Measurements from ENCODE around the gene C1QTNF9B. TPM values are rescaled to one million over a fixed set of nuclear protein-coding genes. Genes with fewer than 3 reads are reported as not detected.
"Not testable (repeated sequence)": the region's sequence is repeated elsewhere in the genome, so short reads cannot be mapped to it uniquely, and the experiment has no call there.

Gene C1QTNF9B
- total RNA-seq = not detected

DNA sequence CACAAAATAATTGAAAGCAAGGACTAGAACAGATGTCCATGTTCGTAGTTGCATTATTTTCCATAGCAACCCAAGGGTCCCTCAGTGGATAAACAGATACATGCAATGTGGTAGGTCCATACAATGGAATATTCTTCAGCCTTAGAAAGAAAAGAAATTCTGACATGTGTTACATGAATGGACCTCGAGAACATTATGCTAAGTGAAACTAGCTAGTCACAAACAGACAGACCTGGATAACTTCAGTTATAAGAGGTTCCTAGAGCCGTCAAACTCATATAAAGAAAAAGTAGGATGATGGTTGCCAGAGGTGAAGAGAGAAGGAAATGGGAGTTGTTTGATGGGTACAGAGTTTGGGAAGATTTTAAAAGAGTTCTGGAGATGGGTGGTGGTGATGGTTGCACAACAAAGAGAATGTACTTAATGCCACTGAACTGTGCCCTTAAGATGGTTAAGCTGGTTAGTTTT, at the start of gene C1QTNF9B:
Gene C1QTNF9B (minus strand): TSS at position 51 of the 468 bp plus-strand sequence.
- H3K9me3 Mint-ChIP-seq (ENCODE audit: low read depth); H3K36me3 Mint-ChIP-seq (ENCODE audit: low read depth); CTCF ChIA-PET; H3K27me3 Mint-ChIP-seq; H3K27ac Mint-ChIP-seq; DNase-seq; intact Hi-C loops (cut with DNase I, micrococcal nuclease); ATAC-seq; H3K4me3 Mint-ChIP-seq; H3K4me1 Mint-ChIP-seq: not testable (repeated sequence)
- POLR2A ChIA-PET = interaction anchor here (0.7 kb wide), 1 partner anchor 427 kb away, joined by 3 read pairs; no protein-coding TSS in a partner anchor

DNA sequence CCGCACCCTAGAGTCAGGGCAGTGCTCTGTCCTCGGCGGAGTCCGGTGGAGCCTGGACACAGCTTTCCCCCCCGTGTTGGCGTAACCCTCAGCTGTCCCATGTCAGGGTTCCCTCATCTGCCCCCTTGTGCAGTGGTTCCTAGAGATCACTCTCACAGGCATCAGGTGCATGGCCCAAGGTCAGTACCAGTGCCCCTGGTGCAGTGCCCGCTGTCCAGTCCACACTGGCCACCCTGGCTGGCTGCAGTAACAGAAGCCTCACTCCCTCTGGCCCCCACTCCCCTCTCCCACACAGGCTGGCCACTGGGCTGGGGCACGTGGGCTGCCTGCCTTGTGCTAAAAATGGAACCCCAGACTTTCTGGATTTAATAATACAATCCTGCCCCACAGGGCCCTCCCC, 49.6 kb upstream of the C1QTNF9B start:
- H3K27ac Mint-ChIP-seq = no peak overlapping the region
- ATAC-seq = no peak
- peaks cover 6% of the 10 kb centered on the region for H3K27me3 Mint-ChIP-seq
- H3K4me3 Mint-ChIP-seq = no peak overlapping the region
- CTCF ChIA-PET = no interaction called here
- no peak for DNase-seq
- H3K4me1 Mint-ChIP-seq = no peaks in the 10 kb centered on the region
- H3K9me3 Mint-ChIP-seq (ENCODE audit: low read depth) = no peaks in the 10 kb centered on the region
- intact Hi-C loops (cut with DNase I, micrococcal nuclease) = no loop called here
- POLR2A ChIA-PET = no interaction called here
- no peaks in the 10 kb centered on the region for H3K36me3 Mint-ChIP-seq (ENCODE audit: low read depth)

DNA sequence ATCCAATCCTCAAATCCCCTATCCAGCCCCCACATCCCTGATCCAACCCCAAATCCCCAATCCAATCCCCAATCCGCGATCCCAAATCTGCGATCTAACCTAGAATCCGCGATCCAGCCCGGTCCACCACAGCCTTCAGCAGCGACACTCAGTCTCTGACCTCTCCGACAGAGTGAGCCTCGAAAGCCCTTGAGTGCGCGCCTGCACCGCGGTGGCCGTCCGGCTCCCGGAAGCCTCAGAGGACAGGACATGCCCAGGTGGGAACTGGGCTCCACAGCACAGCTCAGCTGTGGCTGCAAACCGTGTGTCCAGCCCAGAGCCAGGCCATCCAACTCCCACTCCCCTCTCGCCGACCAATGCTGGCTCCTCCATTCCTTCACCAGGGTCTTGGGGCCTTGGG, 48.8 kb upstream of the C1QTNF9B start:
- ChIA-PET CTCF (no interaction called here), POLR2A (no interaction called here)
- no peak for DNase-seq
- Mint-ChIP-seq H3K27me3 (peaks cover 6% of the 10 kb centered on the region), H3K36me3 (ENCODE audit: low read depth) (no peaks in the 10 kb centered on the region), H3K4me3 (no peak overlapping the region), H3K9me3 (ENCODE audit: low read depth) (no peaks in the 10 kb centered on the region), H3K27ac (no peak overlapping the region), H3K4me1 (no peaks in the 10 kb centered on the region)
- no peak for ATAC-seq
- intact Hi-C loops (cut with DNase I, micrococcal nuclease) = no loop called here

DNA sequence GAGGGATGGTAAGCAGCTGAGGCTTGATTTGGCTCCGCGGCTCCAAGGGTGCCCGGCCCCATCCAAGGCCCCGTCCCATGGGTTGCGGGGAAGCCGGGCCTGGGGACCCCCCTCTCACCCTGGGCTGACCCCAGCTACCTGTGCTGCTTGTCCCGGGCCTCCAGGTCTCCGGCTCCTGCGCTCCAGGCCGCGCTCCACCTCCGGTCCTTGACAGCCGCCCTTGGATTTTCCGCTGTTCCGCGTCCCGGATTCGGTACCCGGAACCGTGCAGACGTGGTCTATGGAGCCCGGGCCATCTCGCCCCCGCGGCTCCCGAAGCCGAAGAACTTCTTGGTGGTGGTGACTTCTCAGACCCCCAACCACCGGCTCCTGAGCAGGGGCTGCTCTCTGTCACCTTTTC, 48.3 kb upstream of the C1QTNF9B start:
- no peak overlapping the region for H3K27ac Mint-ChIP-seq
- intact Hi-C loops (cut with DNase I, micrococcal nuclease) = no loop called here
- no peaks in the 10 kb centered on the region for H3K36me3 Mint-ChIP-seq (ENCODE audit: low read depth)
- no peaks in the 10 kb centered on the region for H3K4me1 Mint-ChIP-seq
- peaks cover 7% of the 10 kb centered on the region for H3K27me3 Mint-ChIP-seq
- ChIA-PET CTCF (no interaction called here), POLR2A (no interaction called here)
- no peak for DNase-seq
- no peak overlapping the region for H3K4me3 Mint-ChIP-seq
- no peak for ATAC-seq
- no peaks in the 10 kb centered on the region for H3K9me3 Mint-ChIP-seq (ENCODE audit: low read depth)

DNA sequence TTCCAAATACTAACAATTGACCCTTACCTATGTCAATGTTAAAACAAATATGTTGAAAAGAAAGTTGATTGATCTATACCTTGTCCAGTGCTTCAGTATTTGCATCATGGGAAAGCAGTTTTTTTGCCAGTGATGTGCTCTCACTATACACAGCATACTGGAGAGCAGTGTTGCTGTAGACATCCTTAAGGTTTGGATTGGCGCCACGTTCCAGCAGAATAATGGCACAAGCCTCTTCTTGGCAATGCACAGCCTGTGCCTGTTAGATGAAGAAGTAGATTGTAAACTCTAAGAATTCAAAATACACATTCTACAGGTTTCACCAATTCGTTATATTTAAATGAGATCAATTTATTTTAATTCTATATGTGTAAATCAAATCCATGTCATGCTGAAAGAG, 43.9 kb upstream of the C1QTNF9B start:
- CTCF ChIA-PET = no interaction called here

DNA sequence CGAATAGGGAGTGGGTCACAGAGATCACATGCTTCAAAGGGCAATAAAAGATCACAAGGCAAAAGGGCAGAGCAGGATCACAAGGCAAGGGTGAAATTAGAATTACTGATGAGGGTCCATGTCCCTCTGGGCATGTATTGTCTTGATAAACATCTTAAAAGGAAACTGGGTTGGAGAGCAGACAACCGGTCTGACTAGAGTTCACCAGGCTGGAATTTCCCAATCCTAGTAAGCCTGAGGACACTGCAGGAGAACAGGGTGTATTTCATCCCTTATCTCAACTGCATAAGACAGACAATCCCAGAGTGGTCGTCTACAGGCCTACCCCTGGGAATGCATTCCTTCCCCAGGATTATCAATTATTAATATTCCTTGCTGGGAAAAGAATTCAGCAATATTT, 42.4 kb upstream of the C1QTNF9B start:
- H3K36me3 Mint-ChIP-seq (ENCODE audit: low read depth); POLR2A ChIA-PET; intact Hi-C loops (cut with DNase I, micrococcal nuclease); H3K27ac Mint-ChIP-seq; H3K4me3 Mint-ChIP-seq; H3K9me3 Mint-ChIP-seq (ENCODE audit: low read depth); DNase-seq; H3K4me1 Mint-ChIP-seq; ATAC-seq; CTCF ChIA-PET: not testable (repeated sequence)
- peaks cover 31% of the 10 kb centered on the region for H3K27me3 Mint-ChIP-seq

More for the DNA sequence above, 43.9 kb upstream of the C1QTNF9B start:
- intact Hi-C loops (cut with DNase I, micrococcal nuclease) = no loop called here
- Mint-ChIP-seq H3K9me3 (ENCODE audit: low read depth) (peaks cover 6% of the 10 kb centered on the region), H3K4me3 (no peak overlapping the region), H3K27ac (no peak overlapping the region), H3K36me3 (ENCODE audit: low read depth) (no peaks in the 10 kb centered on the region), H3K27me3 (peaks cover 25% of the 10 kb centered on the region), H3K4me1 (no peaks in the 10 kb centered on the region)
- POLR2A ChIA-PET = no interaction called here
- ATAC-seq (no peak), DNase-seq (no peak)

DNA sequence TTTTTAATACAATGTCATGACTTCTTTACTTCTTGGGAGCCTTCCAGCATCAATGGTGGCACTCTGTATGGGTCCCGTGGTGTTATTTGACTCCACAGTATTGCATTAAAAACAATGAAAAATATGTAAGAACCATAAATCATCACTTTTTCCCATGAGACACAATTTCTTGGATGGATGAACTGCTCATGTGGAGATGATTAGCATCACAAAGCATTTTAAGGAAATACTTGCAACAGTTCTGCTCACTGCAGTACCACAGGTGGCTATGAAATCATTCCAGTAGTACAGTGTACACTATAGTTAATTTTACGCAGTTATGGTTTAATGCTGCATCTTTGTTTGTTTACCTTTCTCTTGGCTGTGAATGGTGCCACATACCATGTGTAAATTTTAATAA, 37.2 kb upstream of the C1QTNF9B start:
- peaks cover 34% of the 10 kb centered on the region for H3K27me3 Mint-ChIP-seq

DNA sequence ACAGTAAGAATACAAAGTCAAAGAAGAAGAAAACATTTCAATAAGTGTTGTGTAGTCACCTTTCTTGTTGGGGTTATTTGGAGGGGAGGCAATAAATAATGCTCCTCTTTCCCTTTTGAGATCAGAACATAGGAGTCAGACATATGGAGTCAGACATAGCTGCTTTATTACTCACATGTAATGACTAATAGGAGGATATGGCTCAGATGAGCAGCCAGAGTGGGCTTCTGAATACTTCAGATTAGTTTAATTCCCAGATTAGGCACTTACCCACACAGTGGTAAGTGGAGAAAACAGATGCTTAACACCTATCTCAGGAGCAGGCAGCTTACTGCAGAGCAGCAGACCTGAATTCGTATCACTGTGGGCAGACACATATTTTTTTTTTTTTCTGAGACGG, 31.7 kb upstream of the C1QTNF9B start:
- no peaks in the 10 kb centered on the region for H3K36me3 Mint-ChIP-seq (ENCODE audit: low read depth)
- H3K4me3 Mint-ChIP-seq = no peak overlapping the region
- intact Hi-C loops (cut with DNase I, micrococcal nuclease) = loop anchor here in 1 of 2 experiments (5.0 kb wide), 1 partner anchor 48 kb away; no protein-coding TSS in a partner anchor
- H3K4me1 Mint-ChIP-seq = no peaks in the 10 kb centered on the region
- H3K9me3 Mint-ChIP-seq (ENCODE audit: low read depth) = no peaks in the 10 kb centered on the region
- no peak overlapping the region for H3K27ac Mint-ChIP-seq
- ChIA-PET CTCF (interaction anchor here (0.5 to 1.0 kb wide), 2 partner anchors 9 to 33 kb away, joined by 3 to 4 read pairs; no protein-coding TSS in a partner anchor), POLR2A (no interaction called here)
- peaks cover 15% of the 10 kb centered on the region for H3K27me3 Mint-ChIP-seq
- ATAC-seq = peak; percentile 61
- no peak for DNase-seq

More for the DNA sequence above, 37.2 kb upstream of the C1QTNF9B start:
- no peaks in the 10 kb centered on the region for H3K36me3 Mint-ChIP-seq (ENCODE audit: low read depth)
- ChIA-PET CTCF (interaction anchor here (0.7 kb wide), 2 partner anchors 35 to 560 kb away, joined by 3 read pairs; no protein-coding TSS in a partner anchor), POLR2A (no interaction called here)
- DNase-seq = no peak
- intact Hi-C loops (cut with DNase I, micrococcal nuclease) = no loop called here
- H3K4me1 Mint-ChIP-seq = no peaks in the 10 kb centered on the region
- ATAC-seq = no peak
- H3K4me3 Mint-ChIP-seq = no peak overlapping the region
- no peak overlapping the region for H3K27ac Mint-ChIP-seq
- peaks cover 5% of the 10 kb centered on the region for H3K9me3 Mint-ChIP-seq (ENCODE audit: low read depth)

DNA sequence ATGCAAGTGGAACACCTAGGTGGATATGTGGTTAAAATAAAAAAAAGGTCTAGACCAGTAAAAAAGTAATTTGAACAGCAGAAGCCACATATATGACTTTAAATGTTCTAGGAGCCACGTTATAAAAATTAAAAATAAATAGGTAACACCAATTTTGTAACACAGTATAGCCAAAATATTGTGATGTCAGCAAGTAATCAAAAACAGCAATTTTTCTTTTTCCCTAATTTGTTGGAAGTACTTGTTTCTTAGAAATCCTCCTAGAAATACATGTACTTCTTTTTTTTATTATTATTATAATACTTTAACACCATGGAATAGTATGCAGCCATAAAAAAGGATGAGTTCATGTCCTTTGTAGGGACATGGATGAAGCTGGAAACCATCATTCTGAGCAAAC, 25.7 kb upstream of the C1QTNF9B start:
- ATAC-seq (no peak), DNase-seq (no peak)
- ChIA-PET CTCF (interaction anchor here (0.7 to 1.8 kb wide), 2 partner anchors 36 to 109 kb away, joined by 3 to 6 read pairs; no protein-coding TSS in a partner anchor), POLR2A (no interaction called here)
- Mint-ChIP-seq H3K36me3 (ENCODE audit: low read depth) (no peaks in the 10 kb centered on the region), H3K4me1 (no peaks in the 10 kb centered on the region), H3K27me3 (peaks cover 9% of the 10 kb centered on the region), H3K27ac (no peak overlapping the region), H3K9me3 (ENCODE audit: low read depth) (no peaks in the 10 kb centered on the region), H3K4me3 (no peak overlapping the region)
- intact Hi-C loops (cut with DNase I, micrococcal nuclease) = loop anchor here in 1 of 2 experiments (5.0 kb wide), 1 partner anchor 39 kb away; no protein-coding TSS in a partner anchor

DNA sequence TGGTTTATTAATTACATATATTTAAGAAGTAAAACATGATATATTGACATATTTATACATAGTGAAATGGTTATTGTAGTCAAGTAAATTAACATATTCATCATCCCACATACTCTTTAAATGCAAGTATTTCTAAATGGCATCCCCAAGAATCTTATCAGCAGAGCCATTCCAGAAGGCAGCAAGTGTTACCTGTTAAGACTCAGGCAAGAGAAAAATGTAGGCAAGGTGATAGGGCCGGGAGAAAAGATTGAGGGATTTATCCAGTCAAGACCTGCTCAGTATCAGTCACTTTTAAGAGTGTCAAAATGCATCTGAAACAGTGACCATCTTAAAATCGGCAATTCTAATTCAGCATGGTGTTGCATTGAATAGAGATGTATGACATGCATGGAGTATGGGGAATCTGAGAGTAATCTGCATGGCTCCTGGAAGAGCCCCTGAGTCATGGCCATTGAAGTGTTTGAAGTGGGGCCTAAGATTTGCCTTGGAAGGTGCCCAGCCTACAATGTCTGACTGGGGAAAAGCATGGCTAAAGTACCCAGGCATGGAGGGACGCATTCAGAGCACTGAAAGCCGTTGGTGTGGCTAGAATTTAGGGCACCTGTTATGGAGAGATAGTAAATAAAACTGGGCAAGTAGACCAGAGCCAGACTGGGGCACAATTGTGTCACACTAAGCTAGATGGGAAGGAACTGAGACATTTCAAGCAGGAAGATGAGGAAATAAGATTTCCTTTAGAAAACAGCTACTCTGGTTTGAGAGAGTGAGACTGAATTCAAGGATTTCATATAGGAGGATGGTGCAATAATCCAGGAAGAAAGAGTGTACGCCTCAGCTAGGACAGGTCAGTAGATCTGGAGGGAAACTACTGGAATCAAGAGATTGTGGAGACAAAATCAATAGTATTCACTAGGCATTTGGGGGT, 25.0 kb upstream of the C1QTNF9B start:
- intact Hi-C loops (cut with DNase I, micrococcal nuclease) = loop anchor here in 1 of 2 experiments (5.0 kb wide), 1 partner anchor 40 kb away; no protein-coding TSS in a partner anchor
- H3K9me3 Mint-ChIP-seq (ENCODE audit: low read depth) = no peaks in the 10 kb centered on the region
- POLR2A ChIA-PET = no interaction called here

DNA sequence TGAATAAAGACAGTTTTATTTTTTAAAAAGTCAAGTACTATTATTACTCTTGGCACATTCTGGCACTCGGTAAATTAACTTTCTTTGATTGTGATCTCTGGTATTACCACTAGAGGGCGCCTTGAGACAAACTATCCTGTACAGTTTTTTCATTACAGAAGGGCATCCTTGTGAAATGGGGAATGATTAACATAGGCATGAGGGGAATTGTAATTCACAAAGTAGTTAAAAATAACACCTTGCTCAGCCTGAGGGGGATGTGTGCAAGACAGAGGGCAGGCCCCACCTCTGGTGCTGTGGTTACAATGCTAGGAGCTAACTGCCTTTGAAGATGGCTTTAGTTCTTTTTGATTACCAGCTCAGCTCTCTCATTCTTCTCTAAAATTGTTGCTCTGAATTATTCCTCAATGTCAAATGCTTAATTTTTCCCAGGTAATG, 24.2 kb upstream of the C1QTNF9B start:
- DNase-seq (no peak), ATAC-seq (peak; percentile 36)
- CTCF ChIA-PET = interaction anchor here (0.6 to 1.5 kb wide), 14 partner anchors 9 to 636 kb away, joined by 3 to 7 read pairs (median 3); no protein-coding TSS in a partner anchor
- Mint-ChIP-seq H3K4me3 (no peak overlapping the region), H3K4me1 (no peaks in the 10 kb centered on the region), H3K27ac (no peak overlapping the region), H3K36me3 (ENCODE audit: low read depth) (no peaks in the 10 kb centered on the region), H3K27me3 (peaks cover 23% of the 10 kb centered on the region), H3K9me3 (ENCODE audit: low read depth) (no peaks in the 10 kb centered on the region)
- intact Hi-C loops (cut with DNase I, micrococcal nuclease) = loop anchor here (1.0 to 5.0 kb wide), 6 partner anchors 41 to 307 kb away; no protein-coding TSS in a partner anchor
- POLR2A ChIA-PET = no interaction called here

More for the DNA sequence above, 25.0 kb upstream of the C1QTNF9B start:
- Mint-ChIP-seq H3K36me3 (ENCODE audit: low read depth) (no peaks in the 10 kb centered on the region), H3K27me3 (peaks cover 16% of the 10 kb centered on the region), H3K4me1 (no peaks in the 10 kb centered on the region), H3K27ac (no peak overlapping the region), H3K4me3 (no peak overlapping the region)
- no peak for DNase-seq
- CTCF ChIA-PET = interaction anchor here (0.6 to 1.8 kb wide), 13 partner anchors 8 to 382 kb away, joined by 3 to 7 read pairs (median 4); no protein-coding TSS in a partner anchor
- no peak for ATAC-seq

All from activated CD4-positive, alpha-beta T cell treated with anti-CD3 and anti-CD28 coated beads for 36 hours (primary cell).